Occipital lobe (tissue), 2 donors: ENCODE measurements around the gene WASF1. TPM values are rescaled to one million over a fixed set of nuclear protein-coding genes. Genes with fewer than 3 reads are reported as not detected.
"Not testable (repeated sequence)": the region's sequence is repeated elsewhere in the genome, so short reads cannot be mapped to it uniquely, and the experiment has no call there.

Experiments used
- DNase-seq: peaks from one replicate; lab custom pipeline; 2025; lab: John Stamatoyannopoulos, UW
- total RNA-seq: library from RNA; depleted of rRNA; stranded (reverse); fragments of >200 nt; gene quantifications from one replicate; pipeline ENCODE4 v1.2.3, GENCODE V29; 2014

The WASF1 gene
- total RNA-seq, 1 donor from 2014 or later, result 88.3 TPM

- DNase-seq, result no peak
These were observed 5.9 kb downstream of the WASF1 start for GRCh38 chr6:110173506-110174132.

DNA sequence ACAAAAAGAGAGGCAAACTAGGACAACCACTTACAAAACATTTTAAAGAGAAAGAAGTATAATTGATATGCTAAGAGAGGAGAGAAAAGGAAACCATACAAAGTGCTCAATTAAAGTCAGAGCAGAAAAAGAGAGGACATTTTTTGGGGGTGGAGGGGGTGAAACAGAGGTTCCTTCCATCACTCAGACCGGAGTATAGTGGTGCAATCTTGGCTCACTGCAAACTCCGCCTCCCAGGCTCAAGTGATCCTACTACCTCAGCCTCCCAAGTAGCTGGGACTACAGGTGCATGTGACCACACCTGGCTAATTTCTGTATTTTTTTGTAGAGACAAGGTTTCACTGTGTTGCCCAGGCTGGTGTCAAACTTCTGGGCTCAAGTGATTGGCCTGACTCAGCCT, 9.4 kb downstream of the WASF1 start:
- DNase-seq, result no peak

DNA sequence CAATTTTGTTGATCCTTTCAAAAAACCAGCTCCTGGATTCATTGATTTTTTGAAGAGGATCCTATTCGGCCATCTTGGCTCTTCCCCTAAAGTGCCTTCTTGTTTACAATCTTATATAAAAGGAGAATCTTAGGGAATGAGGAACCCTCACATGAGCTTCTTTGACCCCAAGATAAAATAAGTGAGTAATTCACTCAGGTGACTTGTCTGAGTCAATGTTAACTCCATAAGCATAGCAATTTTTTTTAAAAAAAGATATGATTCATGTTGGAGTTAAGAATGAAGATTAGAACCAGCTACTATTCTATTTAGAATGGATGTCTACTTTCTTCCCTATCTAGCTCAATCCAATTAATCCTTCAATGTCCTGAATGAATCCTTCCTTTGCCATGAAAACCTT, 21.0 kb downstream of the WASF1 start:
- no peak for DNase-seq

- DNase-seq, result no peak
These were observed 31.6 kb downstream of the WASF1 start for GRCh38 chr6:110147870-110148269.

DNA sequence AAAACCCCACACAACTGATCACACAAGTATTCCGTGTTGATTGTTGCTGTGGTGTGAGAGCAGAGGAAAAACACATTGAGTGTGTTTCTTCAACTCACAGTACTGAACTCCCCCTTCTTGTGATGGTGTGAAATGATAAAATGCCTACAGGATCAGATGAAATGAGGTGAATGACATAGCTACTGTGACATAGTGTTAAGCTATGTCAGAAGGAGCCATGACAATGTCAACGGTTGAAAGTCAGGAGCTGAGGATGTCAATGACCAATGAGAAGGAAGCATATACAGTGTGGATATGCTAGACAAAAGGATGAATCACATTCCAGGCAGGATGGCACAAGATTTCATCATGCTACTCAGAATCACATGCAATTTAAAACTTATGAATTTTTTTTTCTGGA, 38.8 kb downstream of the WASF1 start:
- no peak for DNase-seq

DNA sequence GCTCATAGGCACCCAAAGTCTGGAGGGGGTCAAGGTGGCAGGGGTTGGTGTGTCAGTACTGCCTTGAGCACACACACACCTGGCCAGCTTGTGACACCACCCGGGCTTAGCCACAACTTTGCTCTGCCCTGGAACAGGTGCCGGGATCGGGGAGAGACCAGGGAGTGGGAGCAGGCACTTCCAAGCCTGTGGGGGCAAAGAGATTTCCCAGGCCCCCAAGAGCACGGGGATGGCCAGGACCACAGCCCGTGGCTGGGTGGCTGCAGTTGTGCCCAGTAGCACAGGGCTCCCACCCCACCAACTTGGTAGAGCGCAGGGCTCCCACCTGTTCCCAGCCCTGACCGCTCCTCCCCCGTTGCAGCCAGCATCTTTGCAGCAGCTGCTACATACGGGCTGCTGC, 40.4 kb downstream of the WASF1 start:
- DNase-seq, result no peak

DNA sequence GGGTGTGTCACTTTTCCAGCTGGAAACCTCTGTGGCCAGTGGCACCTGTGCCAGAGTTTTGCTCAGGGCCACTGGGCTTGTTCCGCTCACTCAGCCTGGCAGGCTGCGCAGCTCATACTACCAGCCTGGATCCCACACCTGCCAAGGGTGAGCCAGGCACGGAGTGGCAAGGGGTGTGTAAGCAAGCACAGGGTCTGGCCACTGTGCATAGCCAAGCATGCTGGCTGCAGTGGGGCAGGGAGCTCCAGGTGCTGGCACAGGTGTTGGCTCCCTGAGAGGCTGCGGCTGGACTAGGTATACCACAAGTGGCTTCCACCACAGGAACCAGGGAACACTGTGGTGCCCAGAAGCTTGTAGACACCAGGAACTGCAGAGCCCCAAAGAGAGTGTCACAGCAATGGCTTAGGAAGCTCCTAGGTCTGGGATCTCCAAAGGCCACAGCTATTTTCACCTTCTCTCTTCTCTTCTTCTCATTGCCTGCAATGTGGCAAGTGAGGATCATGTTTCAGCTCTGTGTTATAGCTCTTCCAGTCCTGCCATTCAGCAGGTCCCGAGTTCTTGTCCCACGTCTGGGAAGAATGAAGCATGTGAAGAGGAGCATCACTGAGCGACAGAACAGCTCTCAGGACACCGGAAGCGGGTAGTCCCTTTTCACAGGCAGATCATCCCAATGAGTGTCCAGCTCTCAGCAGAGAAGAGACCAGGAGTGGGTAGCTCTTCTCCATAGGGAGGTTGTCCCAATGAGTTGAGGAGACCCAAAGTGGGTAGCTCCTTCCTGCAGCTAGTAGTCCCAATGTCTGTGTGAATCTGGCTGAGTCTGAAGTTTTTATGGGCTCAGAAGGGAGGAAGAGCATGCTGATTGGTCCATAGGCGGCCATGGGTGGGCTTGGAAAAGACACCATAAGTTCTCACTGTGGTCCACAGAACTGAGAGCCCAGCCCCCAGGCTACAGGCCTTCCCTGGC, 41.3 kb downstream of the WASF1 start:
- no peak for DNase-seq

DNA sequence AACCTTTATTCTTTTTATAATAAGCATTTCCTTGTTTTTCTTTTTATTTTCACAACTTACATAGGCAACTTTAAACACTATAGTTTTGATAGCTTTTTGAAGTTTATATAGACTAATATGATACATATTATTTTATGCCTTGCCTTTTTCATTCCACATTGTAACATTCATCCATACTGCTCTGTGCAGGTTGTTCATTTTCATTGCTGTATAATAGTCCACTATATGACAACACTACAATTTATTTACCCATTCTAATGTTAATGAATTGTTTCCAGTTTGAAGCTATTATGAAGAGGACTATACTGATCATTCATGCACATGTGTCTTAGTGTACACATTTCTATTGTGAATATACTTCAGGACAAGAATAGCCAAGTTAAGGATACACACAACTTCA, 49.1 kb downstream of the WASF1 start:
- no peak for DNase-seq

DNA sequence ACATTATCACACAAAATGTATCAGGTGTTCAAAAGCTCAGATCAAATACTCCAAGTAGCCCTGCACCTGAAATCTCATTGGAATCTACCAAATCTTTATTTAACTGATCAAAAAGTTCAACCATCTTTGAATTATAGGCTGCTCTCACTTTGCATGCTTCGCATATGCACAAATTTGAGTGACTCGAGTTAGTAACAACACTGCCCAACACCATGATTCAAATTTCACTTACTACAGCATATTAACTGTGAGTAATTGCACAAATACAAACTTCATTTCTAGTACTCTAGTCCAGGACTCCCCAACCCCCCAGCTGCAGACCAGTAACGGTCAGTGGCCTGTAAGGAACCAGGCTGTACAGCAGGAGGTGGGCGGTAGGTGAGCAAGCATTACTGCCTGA, 51.1 kb downstream of the WASF1 start:
- DNase-seq, result no peak

GRCh38 chr6:110125361-110125760, 54.1 kb downstream of the WASF1 start:
- no peak for DNase-seq

GRCh38 chr6:110121655-110122054, 57.8 kb downstream of the WASF1 start:
- DNase-seq, result not testable (repeated sequence)

GRCh38 chr6:110116258-110116657, 63.2 kb downstream of the WASF1 start:
- DNase-seq, result no peak

DNA sequence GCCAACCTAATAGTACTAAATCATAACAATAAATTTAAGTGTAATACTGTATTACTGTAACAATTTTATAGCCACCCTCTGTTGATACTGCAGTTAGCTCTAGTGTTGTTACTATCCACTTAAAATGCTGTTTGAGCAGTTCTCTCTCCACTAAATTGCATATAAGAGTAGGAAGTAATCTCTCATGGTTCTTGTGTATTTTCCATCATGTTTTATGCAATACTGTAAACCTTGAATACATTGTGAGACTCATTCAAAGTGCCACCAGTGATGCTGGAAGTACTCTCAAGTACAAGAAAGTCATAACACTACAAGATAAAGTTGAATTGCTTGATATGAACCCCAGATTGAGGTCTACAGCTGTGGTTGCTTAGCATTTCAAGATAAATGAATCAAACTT, 65.5 kb downstream of the WASF1 start:
- no peak for DNase-seq

DNA sequence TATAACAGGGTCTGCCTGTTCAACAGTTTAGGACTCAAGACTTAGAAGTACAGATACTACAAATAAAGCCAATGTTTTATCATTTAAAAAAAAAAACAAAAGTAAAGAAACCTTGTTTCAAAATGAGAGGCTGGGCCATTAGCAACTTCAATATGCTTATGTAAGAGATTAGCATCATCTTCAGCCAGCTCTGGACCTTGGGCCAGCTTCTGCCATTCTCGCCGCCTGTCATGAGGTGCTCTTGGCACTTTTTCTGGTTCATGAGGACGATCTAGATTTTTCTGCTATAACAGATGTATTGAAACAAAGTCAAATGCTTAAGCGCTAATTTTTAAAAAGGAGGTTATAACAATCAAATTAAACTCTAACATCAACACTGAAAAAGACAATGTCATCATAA, 74.2 kb downstream of the WASF1 start:
- no peak for DNase-seq

- no peak for DNase-seq
These were observed 76.2 kb downstream of the WASF1 start for GRCh38 chr6:110103260-110103659.

DNA sequence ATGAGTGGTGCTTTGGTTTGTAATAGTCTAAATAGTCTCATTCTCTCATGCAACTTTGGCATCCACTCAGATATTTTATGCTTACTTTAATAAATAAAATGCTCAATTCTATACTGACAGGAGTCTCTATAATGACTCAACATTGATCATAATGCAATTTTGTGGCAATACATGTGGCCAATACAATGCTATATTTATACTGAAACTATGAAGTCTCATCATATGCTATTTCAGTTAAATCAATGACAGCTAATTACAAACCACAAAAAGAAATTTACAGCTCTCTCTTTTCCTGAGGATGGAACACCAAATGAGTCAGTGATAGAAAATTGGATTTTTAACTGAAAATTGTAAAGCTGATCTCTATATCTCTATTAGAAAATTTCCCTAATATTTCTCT, 77.1 kb downstream of the WASF1 start:
- DNase-seq, result no peak

- DNase-seq, result no peak
These were observed 77.6 kb downstream of the WASF1 start for GRCh38 chr6:110101885-110102284.

GRCh38 chr6:110098511-110099116, 80.9 kb downstream of the WASF1 start:
- DNase-seq, result no peak

DNA sequence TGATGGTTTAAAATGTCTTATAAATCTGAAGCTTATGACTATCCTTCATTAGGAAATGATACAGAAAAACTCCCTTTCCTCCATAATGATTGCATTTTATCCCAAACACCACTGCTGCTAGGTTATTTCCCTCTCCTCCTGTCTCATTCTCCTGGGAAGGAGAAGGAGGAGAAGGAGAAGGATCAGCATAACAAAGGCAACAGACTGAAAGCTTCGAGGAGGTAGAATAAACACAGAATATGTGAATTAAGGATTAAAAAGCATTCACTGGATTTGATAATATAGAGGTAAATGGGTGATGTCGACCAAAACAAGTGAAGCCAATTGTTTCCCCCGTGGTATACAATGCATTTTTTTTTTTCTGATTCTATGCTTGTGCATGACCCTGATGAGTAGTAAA, 82.0 kb downstream of the WASF1 start:
- DNase-seq, result no peak

GRCh38 chr6:110095935-110096334, 83.5 kb downstream of the WASF1 start:
- DNase-seq, result no peak

DNA sequence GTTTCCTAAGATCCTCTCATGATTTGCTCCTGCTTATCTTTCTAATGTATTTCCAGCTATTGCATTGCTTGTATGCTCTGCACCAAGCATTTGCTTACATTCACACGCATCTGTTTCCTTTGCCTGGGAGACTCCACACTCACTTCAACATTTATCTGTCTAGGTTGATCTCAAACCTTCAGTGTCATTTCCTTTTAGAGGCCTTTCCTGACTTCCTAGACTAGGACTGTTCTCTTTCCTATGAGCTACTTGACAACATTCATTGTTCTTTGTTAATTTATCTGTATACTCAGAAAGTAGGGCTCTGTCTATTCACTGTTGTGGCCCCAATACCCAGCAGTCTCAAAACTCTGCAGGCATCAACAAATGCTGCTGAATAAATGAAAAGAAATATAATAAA, 84.4 kb downstream of the WASF1 start:
- no peak for DNase-seq

GRCh38 chr6:110093981-110094380, 85.5 kb downstream of the WASF1 start:
- no peak for DNase-seq

GRCh38 chr6:110090876-110091275, 88.6 kb downstream of the WASF1 start:
- no peak for DNase-seq
